Urinary bladder (tissue), 4 donors: Measurements from ENCODE around the gene BLVRA. TPM values are rescaled to one million over a fixed set of nuclear protein-coding genes. Genes with fewer than 3 reads are reported as not detected.

ENCODE experiments used
- DNase-seq: peaks from one replicate; pipeline ENCODE4 v3.0.0-alpha.2; 2015; ENCODE audit errors: extremely low spot score
- H3K27ac ChIP-seq: one replicate; pipeline ENCODE4 v1.5.1; 2013; ENCODE audit warnings: low read depth, mild to moderate bottlenecking, moderate library complexity
- H3K36me3 ChIP-seq: one replicate; pipeline ENCODE4 v1.6.1; 2013; ENCODE audit warnings: mild to moderate bottlenecking, moderate library complexity; ENCODE audit not compliant: insufficient read depth
- H3K4me1 ChIP-seq: one replicate; pipeline ENCODE4 v1.6.1; 2013; ENCODE audit warnings: mild to moderate bottlenecking, moderate library complexity; ENCODE audit not compliant: insufficient read depth
- H3K4me3 ChIP-seq: one replicate; pipeline ENCODE4 v1.5.1; 2013; ENCODE audit warnings: low read depth, low read length
- WGBS: extraction: QIAGEN DNeasy Blood & Tissue Kit; methylation state at CpG from one replicate; pipeline ENCODE4 v1.1.7; 2013; 5-methylcytosine and 5-hydroxymethylcytosine counted together
- polyA plus RNA-seq: library from polyadenylated mRNA; stranded (reverse); fragments of 200-250 nt; gene quantifications from one replicate; pipeline ENCODE4 v1.2.3, GENCODE V29; 2013
- total RNA-seq: library from RNA; depleted of rRNA; stranded (reverse); fragments of >200 nt; gene quantifications from one replicate; pipeline ENCODE4 v1.2.3, GENCODE V29; 2014
- donor health status: healthy with polysubstance abuse.
- donor health status: healthy.

Gene BLVRA
- total and polyA plus RNA-seq, 2 donors, result 16.2 to 60.2 TPM

GRCh38 chr7:43855176-43855575 is 96.7 kb downstream of the BLVRA start:
- H3K4me3 ChIP-seq, result no peak overlapping the region

GRCh38 chr7:43856316-43856715 is 97.8 kb downstream of the BLVRA start:
- no peak overlapping the region for H3K4me3 ChIP-seq
- H3K4me1 ChIP-seq, result no peaks in the 10 kb centered on the region
- H3K36me3 ChIP-seq, result no peaks in the 10 kb centered on the region
- DNase-seq, result no peak
- WGBS, result 90% methylated on average over 4 of the region's 4 CpGs
- H3K27ac ChIP-seq, result no peak overlapping the region

More at GRCh38 chr7:43855176-43855575, 96.7 kb downstream of the BLVRA start:
- Histone ChIP-seq H3K36me3 (no peaks in the 10 kb centered on the region), H3K4me1 (no peaks in the 10 kb centered on the region), H3K27ac (no peak overlapping the region)
- no peak for DNase-seq

Other genes with a start within 250 kb of the BLVRA start
- gene STK17A, start 175.6 kb upstream of the BLVRA start, total RNA-seq, result 17.4 TPM
- 5.4 TPM for gene STK17A, start 175.6 kb upstream of the BLVRA start, polyA plus RNA-seq
- gene COA1, start 29.2 kb upstream of the BLVRA start, total RNA-seq, result 75.0 TPM
- gene COA1, start 29.2 kb upstream of the BLVRA start, polyA plus RNA-seq, result 28.2 TPM
- 29.9 TPM for gene MRPS24, start 110.8 kb downstream of the BLVRA start, total RNA-seq
- 125 TPM for gene MRPS24, start 110.8 kb downstream of the BLVRA start, polyA plus RNA-seq
- gene URGCP, start 147.9 kb downstream of the BLVRA start, total RNA-seq, result 24.1 TPM
- 26.2 TPM for gene URGCP, start 147.9 kb downstream of the BLVRA start, polyA plus RNA-seq
- 12.7 TPM for gene UBE2D4, start 167.8 kb downstream of the BLVRA start, total RNA-seq
- gene UBE2D4, start 167.8 kb downstream of the BLVRA start, polyA plus RNA-seq, result 23.5 TPM
- gene SPDYE1, start 239.2 kb downstream of the BLVRA start, total RNA-seq, result not detected
- gene SPDYE1, start 239.2 kb downstream of the BLVRA start, polyA plus RNA-seq, result not detected